Prostate gland (tissue), 2 donors: ENCODE measurements around the gene IGF1. TPM values are rescaled to one million over a fixed set of nuclear protein-coding genes. Genes with fewer than 3 reads are reported as not detected.

ENCODE experiments used
- DNase-seq: peaks from one replicate; pipeline ENCODE4 v3.0.0-alpha.2; 2019; ENCODE audit warnings: low spot score
- H3K27ac ChIP-seq, 2 donors: fragments of 200-600 bp; sonication (generic); 2 replicates each; pipeline ENCODE4 v1.5.1; 2017 to 2019
- H3K27me3 ChIP-seq: fragments of 200-600 bp; sonication (generic); replicated peaks from 2 replicates; pipeline ENCODE4 v1.5.1; 2019; ENCODE audit not compliant: insufficient read depth
- H3K36me3 ChIP-seq, 2 donors: fragments of 200-600 bp; sonication (generic); 1 replicate in 1 of 2; 2 replicates in 1 of 2; pipeline versions ENCODE4 v1.5.1 to v1.8.1; 2017 to 2019
- H3K4me1 ChIP-seq: fragments of 200-600 bp; sonication (generic); replicated peaks from 2 replicates; pipeline ENCODE4 v1.5.1; 2019
- H3K4me3 ChIP-seq, 2 donors: fragments of 200-600 bp; sonication (generic); 2 replicates each; pipeline ENCODE4 v1.5.1; 2017 to 2019
- H3K9me3 ChIP-seq: fragments of 200-600 bp; sonication (generic); 2 replicates; pipeline ENCODE4 v1.5.1; 2017
- POLR2A ChIP-seq: fragments of 450-650 bp; IDR thresholded peaks from one replicate; pipeline ENCODE4 v1.6.1; 2016; ENCODE audit warnings: antibody characterized with exemption, mild to moderate bottlenecking
- POLR2AphosphoS5 ChIP-seq: sonication (generic); formaldehyde crosslinking; IDR thresholded peaks from one replicate; pipeline ENCODE4 v1.6.1; 2017; ENCODE audit warnings: antibody characterized with exemption
- WGBS: methylation state at CpG from one replicate; pipeline ENCODE4 v1.1.5; 2018; 5-methylcytosine and 5-hydroxymethylcytosine counted together
- intact Hi-C: fragments of 100-400 bp; cut with DNase I; formaldehyde crosslinking; loops from one replicate; pipeline ENCODE4 v1.14.2; 2022
- total RNA-seq, 2 donors: library from RNA; depleted of rRNA; stranded (reverse); fragments of >200 nt; gene quantifications; one replicate each; pipeline ENCODE4 v1.1.0, GENCODE V29; 2016
- TF ChIP-seq, protein P1 (sequence below), 4 experiments: fragments of 200-600 bp in 2 of 4; fragments of 450-650 bp in 2 of 4; sonication (generic) in 2 of 4; IDR thresholded peaks; 1 replicate in 3 of 4; 2 replicates in 1 of 4; pipeline ENCODE4 v1.5.1; 2016 to 2019; ENCODE audit warnings: antibody characterized with exemption in 4 of 4, mild to moderate bottlenecking in 2 of 4, moderate library complexity in 2 of 4

Gene IGF1
- total RNA-seq, 2 donors from 2014 or later, result 6.9 to 35.6 TPM

DNA sequence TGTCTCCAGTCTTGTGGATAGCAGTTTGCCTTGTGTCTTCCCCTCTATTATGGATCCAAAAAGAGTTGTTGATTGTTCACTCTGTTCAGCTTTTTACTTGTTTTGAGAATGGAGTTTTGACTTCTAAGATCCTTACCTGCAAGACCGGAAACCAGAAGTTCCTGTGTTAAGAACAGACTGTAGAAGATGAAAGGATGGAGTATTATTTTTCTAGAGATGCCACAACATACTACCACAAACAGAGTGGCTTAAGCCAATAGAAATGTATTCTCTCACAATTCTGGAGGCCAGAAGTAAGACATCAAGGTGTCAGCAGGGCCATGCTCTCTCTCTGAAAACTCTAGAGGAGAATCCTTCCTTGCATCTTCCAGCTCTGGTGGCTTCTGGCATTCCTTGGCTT, 95.0 kb downstream of the IGF1 start:
- 97% methylated on average over 1 of the region's 1 CpG for WGBS
- H3K36me3 ChIP-seq, result no peaks in the 10 kb centered on the region
- intact Hi-C loops, result no loop called here
- no peaks in the 10 kb centered on the region for H3K4me1 ChIP-seq
- H3K27me3 ChIP-seq, result no peaks in the 10 kb centered on the region
- H3K4me3 ChIP-seq, result no peak overlapping the region
- no peaks in the 10 kb centered on the region for H3K9me3 ChIP-seq
- no peak overlapping the region for H3K27ac ChIP-seq
- TF ChIP-seq, protein P1, sequence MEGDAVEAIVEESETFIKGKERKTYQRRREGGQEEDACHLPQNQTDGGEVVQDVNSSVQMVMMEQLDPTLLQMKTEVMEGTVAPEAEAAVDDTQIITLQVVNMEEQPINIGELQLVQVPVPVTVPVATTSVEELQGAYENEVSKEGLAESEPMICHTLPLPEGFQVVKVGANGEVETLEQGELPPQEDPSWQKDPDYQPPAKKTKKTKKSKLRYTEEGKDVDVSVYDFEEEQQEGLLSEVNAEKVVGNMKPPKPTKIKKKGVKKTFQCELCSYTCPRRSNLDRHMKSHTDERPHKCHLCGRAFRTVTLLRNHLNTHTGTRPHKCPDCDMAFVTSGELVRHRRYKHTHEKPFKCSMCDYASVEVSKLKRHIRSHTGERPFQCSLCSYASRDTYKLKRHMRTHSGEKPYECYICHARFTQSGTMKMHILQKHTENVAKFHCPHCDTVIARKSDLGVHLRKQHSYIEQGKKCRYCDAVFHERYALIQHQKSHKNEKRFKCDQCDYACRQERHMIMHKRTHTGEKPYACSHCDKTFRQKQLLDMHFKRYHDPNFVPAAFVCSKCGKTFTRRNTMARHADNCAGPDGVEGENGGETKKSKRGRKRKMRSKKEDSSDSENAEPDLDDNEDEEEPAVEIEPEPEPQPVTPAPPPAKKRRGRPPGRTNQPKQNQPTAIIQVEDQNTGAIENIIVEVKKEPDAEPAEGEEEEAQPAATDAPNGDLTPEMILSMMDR (IDR thresholded peaks at IDR 0.05), result no peak
- TF ChIP-seq POLR2AphosphoS5 (no peak), POLR2A (no peak)
- DNase-seq, result no peak

DNA sequence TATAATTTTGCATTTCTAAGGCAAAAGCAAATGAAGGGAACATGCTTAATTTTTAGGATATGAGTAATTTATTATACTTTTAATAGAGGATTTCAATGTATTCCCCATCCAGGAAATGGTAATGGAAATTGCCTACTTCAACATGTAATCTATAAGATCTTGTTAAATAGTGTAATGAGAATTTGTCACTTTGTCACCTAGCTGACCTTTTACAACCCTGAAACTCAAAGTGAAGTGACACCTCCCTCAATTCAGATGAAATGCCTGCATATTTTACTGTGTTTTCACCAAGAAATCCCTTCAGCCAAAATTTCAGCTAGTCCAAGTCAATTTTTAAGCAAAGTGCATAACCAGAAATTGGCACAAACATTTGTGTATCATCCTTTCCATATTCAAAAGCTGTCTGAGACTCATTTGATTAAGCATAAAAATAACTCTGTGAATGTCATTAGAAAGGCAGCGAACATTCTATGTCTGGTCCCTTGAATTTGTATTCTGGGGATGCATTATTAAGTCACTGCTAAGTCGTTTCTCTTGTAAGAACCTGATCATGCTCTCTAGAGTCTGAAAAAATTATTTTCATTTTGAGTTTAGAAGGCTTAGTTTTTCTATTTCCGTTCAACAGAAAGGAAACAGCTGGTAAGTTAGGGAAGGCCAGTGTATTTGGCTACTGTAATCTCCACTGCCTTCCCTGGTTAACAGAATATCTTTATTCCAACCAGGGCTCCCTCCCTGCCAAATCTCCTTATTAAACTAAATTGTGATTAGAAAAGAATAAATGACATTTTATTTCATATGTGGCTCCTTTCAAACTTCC, 100.8 kb downstream of the IGF1 start:
- Histone ChIP-seq H3K27me3 (no peaks in the 10 kb centered on the region), H3K4me1 (no peaks in the 10 kb centered on the region), H3K4me3 (no peak overlapping the region), H3K36me3 (no peaks in the 10 kb centered on the region), H3K27ac (no peak overlapping the region), H3K9me3 (no peaks in the 10 kb centered on the region)
- TF ChIP-seq, protein P1 (IDR thresholded peaks at IDR 0.05), result no peak
- TF ChIP-seq POLR2AphosphoS5, result no peak
- no peak for TF ChIP-seq POLR2A
- intact Hi-C loops, result no loop called here
- WGBS, result 72% methylated on average over 3 of the region's 3 CpGs
- DNase-seq, result no peak

DNA sequence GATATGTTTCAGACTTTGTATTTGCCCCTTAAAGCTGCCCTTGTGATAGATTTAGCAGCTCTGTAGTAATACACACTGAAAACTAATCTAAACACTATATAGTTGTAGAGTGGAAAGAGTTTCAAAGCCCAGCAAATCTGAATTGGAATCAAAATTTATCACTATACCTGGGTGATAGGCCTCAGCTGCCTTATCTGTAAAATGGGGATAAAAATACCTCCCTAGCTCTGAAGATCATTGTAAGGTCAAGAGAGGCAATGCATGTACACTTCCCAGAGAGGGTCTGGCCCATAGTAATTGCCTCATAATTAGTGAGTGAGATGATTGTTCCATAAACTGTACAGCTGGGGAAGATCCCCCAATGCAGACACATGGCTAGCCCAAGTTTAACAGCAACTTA, 103.6 kb downstream of the IGF1 start:
- Histone ChIP-seq H3K27ac (no peak overlapping the region), H3K27me3 (no peaks in the 10 kb centered on the region), H3K9me3 (no peaks in the 10 kb centered on the region), H3K4me1 (no peaks in the 10 kb centered on the region), H3K36me3 (no peaks in the 10 kb centered on the region), H3K4me3 (no peak overlapping the region)
- no peak for TF ChIP-seq POLR2A
- TF ChIP-seq, protein P1 (IDR thresholded peaks at IDR 0.05), result no peak
- no peak for TF ChIP-seq POLR2AphosphoS5
- intact Hi-C loops, result no loop called here
- DNase-seq, result no peak

DNA sequence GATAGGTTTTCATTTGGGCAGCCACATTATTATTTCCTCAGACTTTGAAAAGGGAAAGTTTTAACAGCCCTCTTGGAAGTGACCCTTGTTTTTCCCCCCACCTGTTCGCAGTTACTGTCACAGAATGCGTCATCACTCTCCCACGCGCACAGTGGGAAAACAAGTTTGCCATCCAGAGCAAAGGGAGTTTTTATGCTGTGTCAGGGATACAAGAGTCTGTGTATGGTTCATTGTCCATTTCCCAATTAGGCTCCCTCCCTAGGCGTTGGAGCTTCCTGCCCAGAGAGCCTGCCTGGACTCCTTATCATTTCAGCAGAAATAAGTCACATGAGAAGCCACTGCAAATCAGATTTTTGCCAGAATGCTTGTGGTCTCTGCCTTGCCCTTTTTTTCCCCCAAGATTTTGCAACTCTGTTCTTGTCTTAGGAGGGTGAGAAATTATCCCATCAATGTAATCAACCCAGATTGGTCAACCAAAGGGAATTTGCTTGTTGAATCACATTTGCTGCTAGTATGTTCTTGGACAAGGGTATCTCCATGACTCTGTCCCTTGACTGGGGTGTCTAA, 104.1 kb downstream of the IGF1 start:
- no peak for DNase-seq
- H3K4me3 ChIP-seq, result no peak overlapping the region
- no peak overlapping the region for H3K27ac ChIP-seq
- WGBS, result 88% methylated on average over 5 of the region's 5 CpGs
- intact Hi-C loops, result no loop called here
- no peaks in the 10 kb centered on the region for H3K27me3 ChIP-seq
- H3K9me3 ChIP-seq, result no peaks in the 10 kb centered on the region
- no peaks in the 10 kb centered on the region for H3K4me1 ChIP-seq
- no peaks in the 10 kb centered on the region for H3K36me3 ChIP-seq
- TF ChIP-seq POLR2A (no peak), POLR2AphosphoS5 (no peak)
- TF ChIP-seq, protein P1 (IDR thresholded peaks at IDR 0.05), result no peak

DNA sequence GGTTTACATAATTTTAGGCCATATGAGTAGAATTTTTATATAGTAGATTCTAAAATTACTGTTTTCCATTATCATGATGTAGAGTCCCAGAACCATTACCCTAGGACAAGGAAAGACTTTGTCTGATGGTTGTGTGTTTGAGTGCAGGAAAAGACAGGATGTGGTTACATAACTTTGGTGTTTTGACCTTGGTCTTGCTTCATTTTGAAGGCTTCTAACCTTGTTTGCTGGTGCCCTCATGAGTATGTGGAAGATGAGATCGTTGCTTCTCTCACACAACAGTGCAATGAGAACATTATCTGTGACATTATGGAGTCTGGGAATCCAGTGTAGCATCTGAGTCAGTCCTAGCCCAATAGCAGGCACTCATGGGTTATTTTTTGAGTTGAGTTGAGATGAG, 106.2 kb downstream of the IGF1 start:
- no peak for DNase-seq
- Histone ChIP-seq H3K4me3 (no peak overlapping the region), H3K9me3 (no peaks in the 10 kb centered on the region), H3K27me3 (no peaks in the 10 kb centered on the region), H3K27ac (no peak overlapping the region), H3K4me1 (no peaks in the 10 kb centered on the region), H3K36me3 (no peaks in the 10 kb centered on the region)
- intact Hi-C loops, result no loop called here
- TF ChIP-seq, protein P1 (IDR thresholded peaks at IDR 0.05), result no peak
- TF ChIP-seq POLR2A (no peak), POLR2AphosphoS5 (no peak)
- 86% methylated on average over 1 of the region's 1 CpG for whole genome bisulfite sequencing
